IMR-90 (cell line): Measurements from ENCODE around the gene CALN1. TPM values are rescaled to one million over a fixed set of nuclear protein-coding genes. Genes with fewer than 3 reads are reported as not detected.

Experiments
- ATAC-seq: fragments of 200-7000 bp; cut with Tn5 transposase; 2 replicates; pipeline ENCODE4 v1.9.1; 2020; ENCODE audit warnings: low read depth, mild to moderate bottlenecking, moderate library complexity
- BruUV-seq: library from RNA; stranded (reverse); fragments of 400-500 nt; replicated peaks from 2 replicates; lab custom pipeline; 2021; lab: Mats Ljungman, UMichigan
- CTCF ChIA-PET: fragments of 300-600 bp; formaldehyde crosslinking; extraction: SDS; loops from one replicate; lab custom pipeline; 2021; ENCODE audit warnings: antibody characterized with exemption; lab: Yijun Ruan, JAX
- POLR2A ChIA-PET: fragments of 300-600 bp; sonication (Branson Sonifier 250); formaldehyde crosslinking; loops from one replicate; lab custom pipeline; 2022; ENCODE audit warnings: antibody characterized with exemption; ENCODE audit not compliant: unreplicated experiment; lab: Charles Lee
- DNase-seq: peaks from one replicate; pipeline ENCODE4 v3.0.0; 2013
- H2AFZ ChIP-seq: replicated peaks from 2 replicates; pipeline ENCODE3; 2013; ENCODE audit warnings: low read length, mild to moderate bottlenecking; ENCODE audit not compliant: poor library complexity
- H2AK5ac ChIP-seq: 2 replicates; pipeline ENCODE4 v1.6.1; 2013; ENCODE audit warnings: low read depth, low read length, inconsistent platforms
- H2AK9ac ChIP-seq: replicated peaks from 2 replicates; pipeline ENCODE3; 2013; ENCODE audit warnings: mild to moderate bottlenecking, low read depth, low read length, moderate library complexity; ENCODE audit not compliant: poor library complexity
- H2BK120ac ChIP-seq: 2 replicates; pipeline ENCODE4 v1.6.1; 2013; ENCODE audit warnings: low read depth, low read length, inconsistent platforms
- H2BK15ac ChIP-seq: 3 replicates; pipeline ENCODE4 v1.6.1; 2013; ENCODE audit warnings: low read depth, low read length, inconsistent platforms
- H2BK20ac ChIP-seq: 2 replicates; pipeline ENCODE4 v1.6.1; 2013; ENCODE audit warnings: low read depth, mild to moderate bottlenecking, inconsistent platforms, low read length, moderate library complexity
- H2BK5ac ChIP-seq: 2 replicates; pipeline ENCODE4 v1.6.1; 2013; ENCODE audit warnings: mild to moderate bottlenecking, low read depth, low read length, inconsistent platforms; ENCODE audit not compliant: poor library complexity, severe bottlenecking
- H3K14ac ChIP-seq: replicated peaks from 2 replicates; pipeline ENCODE4 v1.6.1; 2013; ENCODE audit warnings: low read depth, low read length, inconsistent platforms
- H3K18ac ChIP-seq: 2 replicates; pipeline ENCODE4 v1.6.1; 2013; ENCODE audit warnings: low read depth, low read length, control low read depth
- H3K23ac ChIP-seq: 2 replicates; pipeline ENCODE4 v1.6.1; 2013; ENCODE audit warnings: low read depth, low read length, inconsistent platforms
- H3K27ac ChIP-seq: 2 replicates; pipeline ENCODE4 v1.5.1; 2013; ENCODE audit warnings: mild to moderate bottlenecking, control low read depth, low read length; ENCODE audit not compliant: insufficient read depth
- H3K27me3 ChIP-seq: 2 replicates; pipeline ENCODE4 v1.6.1; 2013; ENCODE audit warnings: low read length; ENCODE audit not compliant: control insufficient read depth, insufficient read depth
- H3K36me3 ChIP-seq: 2 replicates; pipeline ENCODE4 v1.6.1; 2013; ENCODE audit warnings: low read length, mixed read lengths; ENCODE audit not compliant: control insufficient read depth, insufficient read depth
- H3K4ac ChIP-seq: 2 replicates; pipeline ENCODE4 v1.6.1; 2013; ENCODE audit warnings: low read depth, low read length, inconsistent platforms
- H3K4me1 ChIP-seq: 2 replicates; pipeline ENCODE4 v1.6.1; 2013; ENCODE audit warnings: low read length, mixed read lengths; ENCODE audit not compliant: control insufficient read depth, insufficient read depth
- H3K4me2 ChIP-seq: 2 replicates; pipeline ENCODE4 v1.6.1; 2013; ENCODE audit warnings: low read depth, mild to moderate bottlenecking, control low read depth, low read length, moderate library complexity
- H3K4me3 ChIP-seq: 2 replicates; pipeline ENCODE4 v1.5.1; 2013; ENCODE audit warnings: low read depth, mild to moderate bottlenecking, control low read depth, low read length, moderate library complexity; ENCODE audit not compliant: insufficient read depth
- H3K56ac ChIP-seq: 2 replicates; pipeline ENCODE4 v1.6.1; 2013; ENCODE audit warnings: low read length, inconsistent platforms; ENCODE audit not compliant: insufficient read depth; ENCODE audit errors: extremely low read depth
- H3K79me1 ChIP-seq, 2 experiments: 2 replicates each; pipeline ENCODE4 v1.6.1; 2013; ENCODE audit warnings: low read length in 2 of 2, inconsistent platforms in 1 of 2, low read depth in 1 of 2
- H3K9ac ChIP-seq: 2 replicates; pipeline ENCODE4 v1.6.1; 2013; ENCODE audit warnings: low read depth, low read length, control low read depth
- H3K9me1 ChIP-seq: 2 replicates; pipeline ENCODE4 v1.6.1; 2013; ENCODE audit warnings: low read length, inconsistent platforms; ENCODE audit not compliant: insufficient read depth
- H3K9me3 ChIP-seq: 2 replicates; pipeline ENCODE4 v1.6.1; 2013; ENCODE audit warnings: low read length; ENCODE audit not compliant: control insufficient read depth, insufficient read depth
- H4K20me1 ChIP-seq: 2 replicates; pipeline ENCODE4 v1.6.1; 2013; ENCODE audit warnings: low read length, inconsistent platforms; ENCODE audit not compliant: insufficient read depth
- H4K5ac ChIP-seq: 2 replicates; pipeline ENCODE4 v1.6.1; 2013; ENCODE audit warnings: mild to moderate bottlenecking, low read depth, low read length, control low read depth
- H4K8ac ChIP-seq, 2 experiments: 2 replicates each; pipeline ENCODE4 v1.6.1; 2013; ENCODE audit warnings: low read depth in 2 of 2, low read length in 2 of 2, control low read depth in 1 of 2, inconsistent platforms in 1 of 2
- H4K91ac ChIP-seq: 2 replicates; pipeline ENCODE4 v1.6.1; 2013; ENCODE audit warnings: low read depth, low read length, inconsistent platforms; ENCODE audit not compliant: insufficient read depth
- BHLHE40 ChIP-seq: fragments of 150-350 bp; IDR thresholded peaks from 2 replicates; pipeline ENCODE4 v1.6.1; 2016; ENCODE audit warnings: mild to moderate bottlenecking, low read depth, low read length
- CEBPB ChIP-seq: IDR thresholded peaks from 2 replicates; pipeline ENCODE4 v1.6.1; 2012; ENCODE audit warnings: low read depth, low read length, improper control_type of control experiment
- CHD1 ChIP-seq: IDR thresholded peaks from 2 replicates; pipeline ENCODE4 v1.6.1; 2012; ENCODE audit warnings: low read depth, low read length, improper control_type of control experiment
- MAZ ChIP-seq: IDR thresholded peaks from 2 replicates; pipeline ENCODE4 v1.6.1; 2012; ENCODE audit warnings: low read depth, mild to moderate bottlenecking, low read length, improper control_type of control experiment, moderate library complexity, borderline replicate concordance
- NFE2L2 ChIP-seq: fragments of 150-350 bp; IDR thresholded peaks from 2 replicates; pipeline ENCODE4 v1.6.1; 2016; ENCODE audit warnings: low read depth, mild to moderate bottlenecking, low read length
- POLR2A ChIP-seq: IDR thresholded peaks from 2 replicates; pipeline ENCODE4 v1.6.1; 2012; ENCODE audit warnings: mild to moderate bottlenecking, low read depth, low read length
- RCOR1 ChIP-seq: IDR thresholded peaks from 2 replicates; pipeline ENCODE4 v1.6.1; 2012; ENCODE audit warnings: mild to moderate bottlenecking, low read length, improper control_type of control experiment; ENCODE audit not compliant: insufficient replicate concordance
- SMC3 ChIP-seq: fragments of 150-350 bp; IDR thresholded peaks from 2 replicates; pipeline ENCODE4 v1.6.1; 2016; ENCODE audit warnings: low read depth, mild to moderate bottlenecking, antibody characterized with exemption, low read length, moderate library complexity
- WGBS, 2 experiments: methylation state at CpG; one replicate each; pipeline versions ENCODE4 v1.1.5 to v1.1.7; 2013; ENCODE audit warnings: missing lambda C conversion rate in 2 of 2; ENCODE audit not compliant: insufficient read length in 1 of 2; ENCODE audit errors: extremely low coverage in 2 of 2; 5-methylcytosine and 5-hydroxymethylcytosine counted together
- dilution Hi-C: fragments of 300-500 bp; cut with HindIII; formaldehyde crosslinking; loops from one replicate; pipeline ENCODE4 v1.14.3; 2018; ENCODE audit warnings: low sequenced_read_pairs; ENCODE audit not compliant: unreplicated experiment
- in situ Hi-C: fragments of 300-500 bp; cut with MboI; formaldehyde crosslinking; loops from 3 replicates; pipeline ENCODE4 v1.14.3; 2019; ENCODE audit warnings: low sequenced_read_pairs, inconsistent platforms, mixed read lengths
- intact Hi-C: fragments of 100-400 bp; cut with micrococcal nuclease; formaldehyde crosslinking; loops from 2 replicates; pipeline ENCODE4 v1.10.0; 2022
- polyA plus RNA-seq, 3 experiments: library from polyadenylated mRNA; depleted of rRNA; stranded (reverse); fragments of >200 nt; gene quantifications; 2 replicates each; pipeline ENCODE4 v1.2.3, GENCODE V29; 2012; ENCODE audit warnings: low replicate concordance in 1 of 3
- total RNA-seq: library from RNA; depleted of rRNA; stranded (reverse); fragments of >200 nt; gene quantifications from 2 replicates; pipeline ENCODE4 v1.2.3, GENCODE V29; 2012
- TF ChIP-seq, protein P1 (sequence below): fragments of 150-350 bp; IDR thresholded peaks from 2 replicates; pipeline ENCODE4 v1.6.1; 2017; ENCODE audit warnings: mild to moderate bottlenecking, antibody characterized with exemption, low read length, low read depth
- TF ChIP-seq, protein P2 (sequence below): conservative IDR thresholded peaks from 2 replicates; pipeline ENCODE4 v1.5.1; 2012; ENCODE audit warnings: mild to moderate bottlenecking, low read depth, low read length, improper control_type of control experiment
- TF ChIP-seq, protein P3 (sequence below): fragments of 150-350 bp; IDR thresholded peaks from 2 replicates; pipeline ENCODE4 v1.6.1; 2016; ENCODE audit warnings: low read depth, mild to moderate bottlenecking, low read length, moderate library complexity, borderline replicate concordance

CALN1 gene
- total and polyA plus RNA-seq, 2 of the 4 experiments (the other 2 are of a cell fraction), result not detected

DNA sequence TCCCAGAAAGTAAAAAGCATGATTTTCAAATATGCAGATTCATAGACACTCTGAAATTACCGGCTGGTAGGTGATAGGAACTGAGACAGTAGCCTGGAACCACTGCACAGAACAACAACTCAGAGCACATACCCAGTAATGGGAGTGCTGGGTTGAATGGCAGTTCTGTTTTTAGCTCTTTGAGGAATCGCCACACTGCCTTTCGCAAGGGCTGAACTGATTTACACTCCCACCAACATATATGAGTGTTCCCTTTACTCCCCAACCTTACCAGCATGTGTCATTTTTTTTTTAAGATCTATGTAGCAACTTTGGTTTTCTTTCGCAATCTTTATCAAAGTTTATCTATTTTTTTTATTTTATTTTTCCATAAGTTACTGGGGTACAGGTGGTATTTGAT, 358.8 kb downstream of the CALN1 start:
- TF ChIP-seq MAZ (no peak), RCOR1 (no peak), CEBPB (no peak), SMC3 (no peak), CHD1 (no peak), POLR2A (no peak), NFE2L2 (no peak), BHLHE40 (no peak)
- TF ChIP-seq, protein P1, sequence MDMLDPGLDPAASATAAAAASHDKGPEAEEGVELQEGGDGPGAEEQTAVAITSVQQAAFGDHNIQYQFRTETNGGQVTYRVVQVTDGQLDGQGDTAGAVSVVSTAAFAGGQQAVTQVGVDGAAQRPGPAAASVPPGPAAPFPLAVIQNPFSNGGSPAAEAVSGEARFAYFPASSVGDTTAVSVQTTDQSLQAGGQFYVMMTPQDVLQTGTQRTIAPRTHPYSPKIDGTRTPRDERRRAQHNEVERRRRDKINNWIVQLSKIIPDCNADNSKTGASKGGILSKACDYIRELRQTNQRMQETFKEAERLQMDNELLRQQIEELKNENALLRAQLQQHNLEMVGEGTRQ, result no peak
- TF ChIP-seq, protein P2, sequence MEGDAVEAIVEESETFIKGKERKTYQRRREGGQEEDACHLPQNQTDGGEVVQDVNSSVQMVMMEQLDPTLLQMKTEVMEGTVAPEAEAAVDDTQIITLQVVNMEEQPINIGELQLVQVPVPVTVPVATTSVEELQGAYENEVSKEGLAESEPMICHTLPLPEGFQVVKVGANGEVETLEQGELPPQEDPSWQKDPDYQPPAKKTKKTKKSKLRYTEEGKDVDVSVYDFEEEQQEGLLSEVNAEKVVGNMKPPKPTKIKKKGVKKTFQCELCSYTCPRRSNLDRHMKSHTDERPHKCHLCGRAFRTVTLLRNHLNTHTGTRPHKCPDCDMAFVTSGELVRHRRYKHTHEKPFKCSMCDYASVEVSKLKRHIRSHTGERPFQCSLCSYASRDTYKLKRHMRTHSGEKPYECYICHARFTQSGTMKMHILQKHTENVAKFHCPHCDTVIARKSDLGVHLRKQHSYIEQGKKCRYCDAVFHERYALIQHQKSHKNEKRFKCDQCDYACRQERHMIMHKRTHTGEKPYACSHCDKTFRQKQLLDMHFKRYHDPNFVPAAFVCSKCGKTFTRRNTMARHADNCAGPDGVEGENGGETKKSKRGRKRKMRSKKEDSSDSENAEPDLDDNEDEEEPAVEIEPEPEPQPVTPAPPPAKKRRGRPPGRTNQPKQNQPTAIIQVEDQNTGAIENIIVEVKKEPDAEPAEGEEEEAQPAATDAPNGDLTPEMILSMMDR, result no peak
- TF ChIP-seq, protein P3, sequence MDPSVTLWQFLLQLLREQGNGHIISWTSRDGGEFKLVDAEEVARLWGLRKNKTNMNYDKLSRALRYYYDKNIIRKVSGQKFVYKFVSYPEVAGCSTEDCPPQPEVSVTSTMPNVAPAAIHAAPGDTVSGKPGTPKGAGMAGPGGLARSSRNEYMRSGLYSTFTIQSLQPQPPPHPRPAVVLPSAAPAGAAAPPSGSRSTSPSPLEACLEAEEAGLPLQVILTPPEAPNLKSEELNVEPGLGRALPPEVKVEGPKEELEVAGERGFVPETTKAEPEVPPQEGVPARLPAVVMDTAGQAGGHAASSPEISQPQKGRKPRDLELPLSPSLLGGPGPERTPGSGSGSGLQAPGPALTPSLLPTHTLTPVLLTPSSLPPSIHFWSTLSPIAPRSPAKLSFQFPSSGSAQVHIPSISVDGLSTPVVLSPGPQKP, result no peak
- H3K14ac ChIP-seq, result no peak overlapping the region
- no peaks in the 10 kb centered on the region for H4K20me1 ChIP-seq
- no peak overlapping the region for H2AFZ ChIP-seq
- POLR2A ChIA-PET, result no interaction called here
- H3K56ac ChIP-seq, result no peak overlapping the region
- H4K91ac ChIP-seq, result no peak overlapping the region
- no peak overlapping the region for H3K4me2 ChIP-seq
- no peaks in the 10 kb centered on the region for H3K9me1 ChIP-seq
- in situ Hi-C loops (no loop called here), dilution Hi-C loops (no loop called here), intact Hi-C loops (no loop called here)
- no peak overlapping the region for H4K8ac ChIP-seq
- H3K18ac ChIP-seq, result no peak overlapping the region
- CTCF ChIA-PET, result no interaction called here
- H3K27me3 ChIP-seq, result no peaks in the 10 kb centered on the region
- no peak overlapping the region for H2BK120ac ChIP-seq
- no peaks in the 10 kb centered on the region; the same call in 1 of the 2 replicates for H3K9me3 ChIP-seq
- no peak overlapping the region for H3K4me3 ChIP-seq
- no peaks in the 10 kb centered on the region for H3K36me3 ChIP-seq
- no peak overlapping the region for H2BK20ac ChIP-seq
- H2AK5ac ChIP-seq, result no peak overlapping the region
- H3K79me1 ChIP-seq, result no peaks in the 10 kb centered on the region
- DNase-seq, result no peak
- H3K23ac ChIP-seq, result no peak overlapping the region
- BruUV-seq, result no TSS peak
- H2BK15ac ChIP-seq, result no peak overlapping the region
- H3K4me1 ChIP-seq, result no peaks in the 10 kb centered on the region
- H3K4ac ChIP-seq, result no peak overlapping the region
- H3K27ac ChIP-seq, result no peak overlapping the region
- no peak overlapping the region for H3K9ac ChIP-seq
- no peak overlapping the region for H4K5ac ChIP-seq
- WGBS, 2 experiments, result no CpG with 5 or more reads among the region's 4 CpGs
- H2AK9ac ChIP-seq, result no peak overlapping the region
- no peak for ATAC-seq
- H2BK5ac ChIP-seq, result no peak overlapping the region
